ENCODE results near the gene RBBP6. TPM values are rescaled to one million over a fixed set of nuclear protein-coding genes. Genes with fewer than 3 reads are reported as not detected.

RBBP6 gene
- total RNA-seq (49.2 and 52.1 TPM in 2 replicates), polyA plus RNA-seq (13.9 and 16.8 TPM in 2 replicates), polyA minus RNA-seq (49.1 and 52.8 TPM in 2 replicates), Bru-seq, nascent RNA (percentile 98 among the genes with signal in this experiment), BruChase-seq, experiment 1, labeled RNA remaining after a 6-hour chase (percentile 94 among the genes with signal in this experiment), BruChase-seq, experiment 2, labeled RNA remaining after a 2-hour chase (percentile 96 among the genes with signal in this experiment)
- 16.7 and 19.8 TPM in 2 replicates for polyA plus RNA-seq (2011; cell fraction: cytosol; rRNA removed)
- polyA plus RNA-seq (2011; cell fraction: nucleus; rRNA removed), result 75.9 and 94.8 TPM in 2 replicates
- 31.1 and 39.2 TPM in 2 replicates for polyA plus RNA-seq (2012)
- 17.7 TPM for polyA minus RNA-seq (2011; cell fraction: cytosol; rRNA and poly(A)+ RNA removed)
- 138 and 196 TPM in 2 replicates for polyA minus RNA-seq (2011; cell fraction: nucleus; rRNA and poly(A)+ RNA removed)
- long read RNA-seq, full-length matches to known transcripts, result 13 of 50 reads
- long read RNA-seq, partial matches to known transcripts, result 17 of 50 reads
- long read RNA-seq, other reads (novel, unspliced or antisense), result 20 of 50 reads

GRCh38 chr16:24539295-24539849 lies at the start of gene RBBP6:
TSS of gene RBBP6 (plus strand) at chr16:24539566. CDS start at chr16:24540627, 1,061 bp downstream.
- H3K9me1 ChIP-seq (replicated peaks; ENCODE audit: control insufficient read depth, extremely low read depth, insufficient read depth, low read length), result no peaks in the 10 kb centered on the region
- intact Hi-C loops (cut with micrococcal nuclease) (loop anchor here (1.0 to 5.0 kb wide), 6 partner anchors 22 to 982 kb away; partner anchors contain the start of genes EARS2, UBFD1 and ZKSCAN2), dilution Hi-C loops (cut with MboI; ENCODE audit: extremely low pct_ligation_motif_present, low sequenced_read_pairs) (no loop called here)
- H3K27ac ChIP-seq (ENCODE audit: insufficient read depth, low read depth, low read length), result peak within 1 kb of the TSS; percentile 96
- H3K79me2 ChIP-seq (ENCODE audit: control insufficient read depth, insufficient read depth, low read length), result peaks cover 50% of the 10 kb centered on the region
- BruUV-seq (replicated peaks), result TSS peak; percentile 39
- H3K36me3 ChIP-seq (ENCODE audit: control insufficient read depth in 2 of 2, extremely low read depth in 1 of 2, insufficient read depth in 2 of 2, low read length in 2 of 2), result peaks cover 0 to 2% of the 10 kb centered on the region in 2 experiments
- H4K20me1 ChIP-seq (replicated peaks; ENCODE audit: control insufficient read depth, extremely low read depth, insufficient read depth, low read length), result peaks cover 21% of the 10 kb centered on the region
- H3K4me1 ChIP-seq (ENCODE audit: control insufficient read depth, extremely low read depth, insufficient read depth, low read length), result peaks cover 36% of the 10 kb centered on the region
- no peaks in the 10 kb centered on the region for H3K9me3 ChIP-seq (replicated peaks; ENCODE audit: control insufficient read depth, insufficient read depth, low read length)
- CTCF ChIA-PET, result interaction anchor here (0.7 to 2.3 kb wide), 7 partner anchors 8 to 367 kb away, joined by 3 to 30 read pairs (median 3); no protein-coding TSS in a partner anchor
- H3K4me2 ChIP-seq (ENCODE audit: insufficient read depth, low read length), result peak within 1 kb of the TSS; percentile 99
- TF ChIP-seq FOS (IDR thresholded peaks at IDR 0.05; ENCODE audit: borderline replicate concordance, insufficient read depth, low read length) (no peak), POLR2AphosphoS5 (IDR thresholded peaks at IDR 0.05; ENCODE audit: insufficient read depth, low read depth, low read length) (peak; percentile 88), POLR2A (IDR thresholded peaks at IDR 0.05; ENCODE audit: low read depth, low read length) (peak; percentile 93), EZH2 (IDR thresholded peaks at IDR 0.05; ENCODE audit: borderline replicate concordance, low read depth, low read length, severe bottlenecking) (no peak), CTCF (IDR thresholded peaks at IDR 0.05; ENCODE audit: extremely low read depth in 1 of 2, insufficient read depth in 1 of 2, low read depth in 1 of 2, low read length in 2 of 2) (peak in 1 of 2 donors; percentile 28), GATA2 (IDR thresholded peaks at IDR 0.05; ENCODE audit: insufficient read depth, insufficient read length, low read depth, low read length) (no peak), JUN (IDR thresholded peaks at IDR 0.05; ENCODE audit: borderline replicate concordance, insufficient read depth, insufficient read length, low read depth) (no peak), MAX (IDR thresholded peaks at IDR 0.05; ENCODE audit: insufficient read depth, insufficient read length) (peak; percentile 93), MYC (IDR thresholded peaks at IDR 0.05; ENCODE audit: low read depth, low read length) (no peak)
- no peak for FAIRE-seq
- peak within 1 kb of the TSS; percentile 80 to 94 (median 88) for H3K4me3 ChIP-seq (replicated peaks in 1 of 3; ENCODE audit: insufficient read depth in 1 of 3, low read depth in 1 of 3, low read length in 3 of 3)
- peak; percentile 98 for DNase-seq (ENCODE audit: low read depth, low spot score)
- no peaks in the 10 kb centered on the region for H3K27me3 ChIP-seq (ENCODE audit: control insufficient read depth in 2 of 2, insufficient read depth in 2 of 2, low read length in 2 of 2)
- H3K9ac ChIP-seq (replicated peaks; ENCODE audit: extremely low read depth, insufficient read depth, low read length), result peak within 1 kb of the TSS; percentile 100
- H2AFZ ChIP-seq (ENCODE audit: low read depth, low read length), result peak within 1 kb of the TSS; percentile 100
- POLR2A ChIA-PET, result no interaction called here

Measured in endothelial cell of umbilical vein (primary cell).